Endothelial cell of umbilical vein (primary cell): ENCODE data around the gene PTPMT1. TPM values are rescaled to one million over a fixed set of nuclear protein-coding genes. Genes with fewer than 3 reads are reported as not detected.

Experiments
- BruUV-seq: library from RNA; stranded (reverse); fragments of 400-500 nt; replicated peaks from 2 replicates; lab custom pipeline; 2021; lab: Mats Ljungman, UMichigan
- CTCF ChIA-PET: fragments of 300-600, 350-600 bp; sonication (Branson Sonifier 250); formaldehyde crosslinking; loops from one replicate; lab custom pipeline; 2021; ENCODE audit warnings: antibody characterized with exemption, inconsistent platforms; lab: Charles Lee
- POLR2A ChIA-PET: fragments of 300-600, 350-600 bp; sonication (Branson Sonifier 250); formaldehyde crosslinking; loops from one replicate; lab custom pipeline; 2021; ENCODE audit warnings: antibody characterized with exemption, inconsistent platforms; lab: Charles Lee
- DNase-seq: peaks from one replicate; pipeline ENCODE4 v3.0.0-alpha.2; 2011; ENCODE audit warnings: low read depth, low spot score
- FAIRE-seq: peaks from 2 replicates; lab custom pipeline; 2011; peaks lifted over from hg19 to GRCh38; lab: Jason Lieb, UNC
- H2AFZ ChIP-seq: 2 replicates; pipeline ENCODE4 v1.6.0; 2012; ENCODE audit warnings: low read depth, low read length, control low read depth, inconsistent platforms
- H3K27ac ChIP-seq: 2 replicates; pipeline ENCODE4 v1.5.1; 2011; ENCODE audit warnings: low read depth, mild to moderate bottlenecking, control low read depth, low read length, moderate library complexity; ENCODE audit not compliant: insufficient read depth
- H3K27me3 ChIP-seq, 2 experiments: 2 replicates each; pipeline versions ENCODE4 v1.6.0 to v1.6.1; 2011; ENCODE audit warnings: low read length in 2 of 2, mixed read lengths in 1 of 2; ENCODE audit not compliant: control insufficient read depth in 2 of 2, insufficient read depth in 2 of 2
- H3K36me3 ChIP-seq, 2 experiments: 2 replicates in 1 of 2; 3 replicates in 1 of 2; pipeline ENCODE4 v1.5.1; 2011; ENCODE audit warnings: low read length in 2 of 2, mild to moderate bottlenecking in 1 of 2, moderate library complexity in 1 of 2; ENCODE audit not compliant: control insufficient read depth in 2 of 2, insufficient read depth in 2 of 2; ENCODE audit errors: extremely low read depth in 1 of 2
- H3K4me1 ChIP-seq: 3 replicates; pipeline ENCODE4 v1.5.1; 2011; ENCODE audit warnings: mild to moderate bottlenecking, low read length; ENCODE audit not compliant: control insufficient read depth, insufficient read depth; ENCODE audit errors: extremely low read depth
- H3K4me2 ChIP-seq: 2 replicates; pipeline ENCODE4 v1.6.1; 2011; ENCODE audit warnings: low read length, control low read depth, mixed read lengths; ENCODE audit not compliant: insufficient read depth
- H3K4me3 ChIP-seq, 3 experiments: fragments of 200-600 bp in 1 of 3; sonication (generic), shearing (Covaris generic) in 1 of 3; replicated peaks in 1 of 3; 2 replicates each; pipeline ENCODE4 v1.5.1; 2011 to 2016; ENCODE audit warnings: control low read depth in 3 of 3, low read length in 3 of 3, mild to moderate bottlenecking in 2 of 3, inconsistent platforms in 1 of 3, low read depth in 1 of 3, moderate library complexity in 1 of 3; ENCODE audit not compliant: insufficient read depth in 1 of 3
- H3K79me2 ChIP-seq: 2 replicates; pipeline ENCODE4 v1.6.0; 2012; ENCODE audit warnings: low read length, inconsistent platforms; ENCODE audit not compliant: control insufficient read depth, insufficient read depth
- H3K9ac ChIP-seq: replicated peaks from 2 replicates; pipeline ENCODE3; 2011; ENCODE audit warnings: low read length, control low read depth; ENCODE audit not compliant: insufficient read depth; ENCODE audit errors: extremely low read depth
- H3K9me1 ChIP-seq: replicated peaks from 3 replicates; pipeline ENCODE4 v1.6.0; 2011; ENCODE audit warnings: mild to moderate bottlenecking, low read length; ENCODE audit not compliant: control insufficient read depth, insufficient read depth; ENCODE audit errors: extremely low read depth
- H3K9me3 ChIP-seq: replicated peaks from 2 replicates; pipeline ENCODE4 v1.5.1; 2012; ENCODE audit warnings: low read length, inconsistent platforms; ENCODE audit not compliant: control insufficient read depth, insufficient read depth
- H4K20me1 ChIP-seq: replicated peaks from 2 replicates; pipeline ENCODE3; 2011; ENCODE audit warnings: mild to moderate bottlenecking, low read length; ENCODE audit not compliant: control insufficient read depth, insufficient read depth; ENCODE audit errors: extremely low read depth
- GATA2 ChIP-seq: IDR thresholded peaks from 2 replicates; pipeline ENCODE4 v1.7.0; 2011; ENCODE audit warnings: low read depth, mild to moderate bottlenecking, moderate library complexity, mixed read lengths, low read length; ENCODE audit not compliant: insufficient read length, insufficient read depth
- POLR2A ChIP-seq: IDR thresholded peaks from 2 replicates; pipeline ENCODE4 v1.6.1; 2012; ENCODE audit warnings: low read depth, mild to moderate bottlenecking, control low read depth, low read length
- POLR2AphosphoS5 ChIP-seq: IDR thresholded peaks from 2 replicates; pipeline ENCODE4 v1.6.1; 2012; ENCODE audit warnings: low read depth, mild to moderate bottlenecking, control low read depth, low read length, moderate library complexity; ENCODE audit not compliant: insufficient read depth
- dilution Hi-C: fragments of 300-500 bp; cut with MboI; formaldehyde crosslinking; loops from one replicate; pipeline ENCODE4 v1.15.0; 2019; ENCODE audit warnings: low sequenced_read_pairs; ENCODE audit not compliant: extremely low pct_ligation_motif_present
- intact Hi-C: fragments of 100-400 bp; cut with micrococcal nuclease; formaldehyde crosslinking; loops from one replicate; pipeline ENCODE4 v1.10.0; 2022
- polyA plus RNA-seq, 4 experiments: library from polyadenylated mRNA; depleted of rRNA in 3 of 4; stranded (reverse) in 3 of 4; unstranded in 1 of 4; fragments of >200 nt; gene quantifications; 2 replicates each; pipeline versions ENCODE4 v1.2.1 to v1.2.3, GENCODE V29; 2011 to 2012; ENCODE audit warnings: missing spikeins in 1 of 4
- total RNA-seq: library from RNA; stranded (reverse); gene quantifications from 2 replicates; pipeline ENCODE4 v1.2.3, GENCODE V29; 2021

Gene PTPMT1
- total and polyA plus RNA-seq, 2 donors (not counting 3 experiments of a cell fraction or from before 2014, with no cell fraction given), result 44.6 to 83.1 TPM

GRCh38 chr11:47572715-47573255 lies 7.4 kb downstream of the PTPMT1 start:
- BruUV-seq, result TSS peak; percentile 2
- dilution Hi-C loops, result no loop called here

GRCh38 chr11:47573321-47573720 lies 7.9 kb downstream of the PTPMT1 start:
- Histone ChIP-seq H3K79me2 (peaks cover 32% of the 10 kb centered on the region), H2AFZ (no peak overlapping the region), H3K4me1 (peaks cover 14% of the 10 kb centered on the region), H3K27ac (no peak overlapping the region), H3K9ac (no peak overlapping the region), H3K36me3 (peaks cover 8 to 17% of the 10 kb centered on the region in 2 experiments), H3K27me3 (no peaks in the 10 kb centered on the region), H3K4me2 (no peak overlapping the region), H3K4me3 (no peak overlapping the region), H4K20me1 (peaks cover 3% of the 10 kb centered on the region), H3K9me1 (no peaks in the 10 kb centered on the region), H3K9me3 (no peaks in the 10 kb centered on the region)
- POLR2A ChIA-PET, result no interaction called here
- CTCF ChIA-PET, result interaction anchor here (0.9 kb wide), 1 partner anchor 20 kb away, joined by 5 read pairs; the partner anchor contains the start of gene CELF1
- BruUV-seq, result no TSS peak
- dilution Hi-C loops, result no loop called here
- TF ChIP-seq GATA2, result no peak
- FAIRE-seq, result no peak
- intact Hi-C loops, result no loop called here
- DNase-seq, result no peak

More at GRCh38 chr11:47572715-47573255, 7.4 kb downstream of the PTPMT1 start:
- no peak for FAIRE-seq
- CTCF ChIA-PET, result interaction anchor here (0.8 to 0.9 kb wide), 2 partner anchors 20 to 44 kb away, joined by 3 to 5 read pairs; partner anchors contain the start of gene CELF1
- DNase-seq, result no peak
- Histone ChIP-seq H3K27me3 (no peaks in the 10 kb centered on the region), H3K36me3 (peaks cover 8 to 17% of the 10 kb centered on the region in 2 experiments), H3K9me1 (no peaks in the 10 kb centered on the region), H3K27ac (no peak overlapping the region), H3K79me2 (peaks cover 28% of the 10 kb centered on the region), H3K9me3 (no peaks in the 10 kb centered on the region), H3K4me2 (no peak overlapping the region), H2AFZ (no peak overlapping the region), H4K20me1 (peaks cover 3% of the 10 kb centered on the region), H3K9ac (no peak overlapping the region), H3K4me1 (peaks cover 9% of the 10 kb centered on the region), H3K4me3 (no peak overlapping the region)
- intact Hi-C loops, result no loop called here
- TF ChIP-seq POLR2AphosphoS5 (no peak), POLR2A (peak; percentile 16)
- POLR2A ChIA-PET, result no interaction called here
